Kidney (tissue), 14 donors: ENCODE measurements around the gene WSCD1. TPM values are rescaled to one million over a fixed set of nuclear protein-coding genes. Genes with fewer than 3 reads are reported as not detected.

Experiments used
- DNase-seq, 5 donors: peaks; one replicate each; pipeline ENCODE4 v3.0.0-alpha.2; 2013 to 2020
- FAIRE-seq: peaks from 2 replicates; lab custom pipeline; 2012; peaks lifted over from hg19 to GRCh38; lab: Jason Lieb, UNC
- H3K27ac ChIP-seq, 2 donors: one replicate each; pipeline ENCODE4 v1.7.0; 2013; ENCODE audit warnings: low read depth in 2 of 2, low read length in 2 of 2, inconsistent platforms in 1 of 2
- H3K27me3 ChIP-seq: one replicate; pipeline ENCODE4 v1.7.1; 2013; ENCODE audit warnings: low read length, inconsistent platforms; ENCODE audit not compliant: control insufficient read depth, insufficient read depth
- H3K36me3 ChIP-seq, 3 donors: one replicate each; pipeline versions ENCODE4 v1.7.0 to v1.7.1; 2013; ENCODE audit warnings: low read length in 3 of 3, control low read depth in 1 of 3, inconsistent platforms in 1 of 3; ENCODE audit not compliant: insufficient read depth in 3 of 3, control insufficient read depth in 2 of 3
- H3K4me1 ChIP-seq, 3 donors: one replicate each; pipeline versions ENCODE4 v1.7.0 to v1.7.1; 2013; ENCODE audit warnings: low read length in 3 of 3, inconsistent platforms in 1 of 3, low read depth in 1 of 3; ENCODE audit not compliant: control insufficient read depth in 2 of 3, insufficient read depth in 2 of 3
- H3K4me3 ChIP-seq, 3 donors: one replicate each; pipeline versions ENCODE4 v1.7.0 to v1.8.1; 2013; ENCODE audit warnings: low read length in 3 of 3, control low read depth in 1 of 3, inconsistent platforms in 1 of 3
- H3K9ac ChIP-seq, 3 donors: one replicate each; pipeline versions ENCODE4 v1.7.0 to v1.7.1; 2013; ENCODE audit warnings: low read length in 3 of 3, control low read depth in 1 of 3, inconsistent platforms in 1 of 3
- H3K9me3 ChIP-seq, 3 donors: one replicate each; pipeline versions ENCODE4 v1.7.0 to v1.7.1; 2013; ENCODE audit warnings: low read length in 3 of 3, control low read depth in 1 of 3, inconsistent platforms in 1 of 3; ENCODE audit not compliant: control insufficient read depth in 2 of 3, insufficient read depth in 1 of 3
- intact Hi-C: fragments of 100-400 bp; cut with DNase I; formaldehyde crosslinking; loops from one replicate; pipeline ENCODE4 v1.11.1; 2022
- polyA plus RNA-seq: library from polyadenylated mRNA; stranded (reverse); fragments of 350-450 nt; fragmentation: Illumina TruSeq; extraction: RNeasy Lipid Tissue Mini Kit (QIAGEN cat#74804); gene quantifications from one replicate; pipeline ENCODE4 v1.2.3, GENCODE V29; 2014; ENCODE audit warnings: low read depth, low replicate concordance; ENCODE audit not compliant: insufficient read depth
- total RNA-seq: library from RNA; stranded (reverse); fragmentation: NEBNext Ultra II Directional; extraction: Animal tissue kit (Norgen Biotek cat#: 25700); gene quantifications from one replicate; pipeline ENCODE4 v1.2.1, GENCODE V29; 2021
- TF ChIP-seq, protein P1 (sequence below): IDR thresholded peaks from 3 replicates; pipeline ENCODE4 v1.5.1; 2012; ENCODE audit warnings: mild to moderate bottlenecking, moderate library complexity, borderline replicate concordance; ENCODE audit not compliant: insufficient read depth; ENCODE audit errors: extremely low read depth
- donor health status: control.
- donor health status: control.
- donor health status: control.
- donor health status: control.
- donor health status: control.
- donor health status: DM: yes; HTN: yes; CAD: no.
- donor health status: Normal renal cell carcinoma (clear cell type).

Gene WSCD1
- total and polyA plus RNA-seq, 2 donors from 2014 or later, result 5.4 to 14.5 TPM

DNA sequence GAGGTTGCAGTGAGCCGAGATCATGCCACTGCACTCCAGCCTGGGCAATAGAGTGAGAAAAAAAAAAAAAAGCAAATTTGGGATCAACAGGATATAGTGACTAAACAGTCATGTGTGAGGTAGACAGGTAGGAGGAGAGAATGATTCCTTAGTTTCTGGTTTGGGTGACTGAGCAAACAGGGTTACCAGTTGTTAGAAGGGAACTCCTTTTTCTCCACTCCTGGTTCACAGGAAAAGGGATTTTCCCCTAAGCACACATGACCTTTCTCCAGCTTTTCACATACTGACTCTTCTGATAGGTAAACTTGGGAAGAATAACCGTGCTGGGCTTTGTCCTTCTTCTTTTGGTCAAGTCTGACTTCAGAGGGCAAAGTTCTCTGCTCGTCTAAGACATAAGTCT, 17.3 kb upstream of the WSCD1 start:
- Histone ChIP-seq H3K27me3 (no peaks in the 10 kb centered on the region), H3K9me3 (no peaks in the 10 kb centered on the region), H3K36me3 (no peaks in the 10 kb centered on the region), H3K9ac (no peak overlapping the region), H3K4me3 (no peak overlapping the region), H3K4me1 (peaks cover 0 to 12% (median 6%) of the 10 kb centered on the region in 3 donors), H3K27ac (peak overlapping the region in 1 of 2 donors; percentile 0)
- TF ChIP-seq, protein P1, sequence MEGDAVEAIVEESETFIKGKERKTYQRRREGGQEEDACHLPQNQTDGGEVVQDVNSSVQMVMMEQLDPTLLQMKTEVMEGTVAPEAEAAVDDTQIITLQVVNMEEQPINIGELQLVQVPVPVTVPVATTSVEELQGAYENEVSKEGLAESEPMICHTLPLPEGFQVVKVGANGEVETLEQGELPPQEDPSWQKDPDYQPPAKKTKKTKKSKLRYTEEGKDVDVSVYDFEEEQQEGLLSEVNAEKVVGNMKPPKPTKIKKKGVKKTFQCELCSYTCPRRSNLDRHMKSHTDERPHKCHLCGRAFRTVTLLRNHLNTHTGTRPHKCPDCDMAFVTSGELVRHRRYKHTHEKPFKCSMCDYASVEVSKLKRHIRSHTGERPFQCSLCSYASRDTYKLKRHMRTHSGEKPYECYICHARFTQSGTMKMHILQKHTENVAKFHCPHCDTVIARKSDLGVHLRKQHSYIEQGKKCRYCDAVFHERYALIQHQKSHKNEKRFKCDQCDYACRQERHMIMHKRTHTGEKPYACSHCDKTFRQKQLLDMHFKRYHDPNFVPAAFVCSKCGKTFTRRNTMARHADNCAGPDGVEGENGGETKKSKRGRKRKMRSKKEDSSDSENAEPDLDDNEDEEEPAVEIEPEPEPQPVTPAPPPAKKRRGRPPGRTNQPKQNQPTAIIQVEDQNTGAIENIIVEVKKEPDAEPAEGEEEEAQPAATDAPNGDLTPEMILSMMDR, result no peak
- FAIRE-seq (no peak), DNase-seq (no peak)
- intact Hi-C loops, result no loop called here

DNA sequence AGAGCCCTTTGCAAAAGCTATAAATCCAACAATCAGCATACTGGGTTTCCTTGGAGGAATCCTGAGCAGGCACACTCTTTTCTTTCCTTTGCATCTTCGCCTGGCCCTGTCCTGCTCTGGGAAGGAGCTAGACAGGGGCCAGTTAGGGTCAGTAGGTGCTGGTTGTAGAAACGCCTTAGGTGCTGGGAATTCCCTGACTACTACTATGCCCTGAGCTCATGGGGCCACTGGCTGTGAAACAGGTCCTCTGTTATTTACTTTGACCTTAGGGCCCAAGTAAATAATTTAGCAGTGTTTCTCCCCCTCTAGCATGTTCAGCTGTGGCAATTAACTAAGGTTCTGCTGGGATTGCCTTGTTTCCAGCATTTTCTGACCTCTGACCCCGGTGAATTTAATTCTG, 15.8 kb upstream of the WSCD1 start:
- intact Hi-C loops, result no loop called here
- Histone ChIP-seq H3K36me3 (no peaks in the 10 kb centered on the region), H3K4me1 (peaks cover 0 to 12% (median 4%) of the 10 kb centered on the region in 3 donors), H3K4me3 (no peak overlapping the region), H3K9me3 (no peaks in the 10 kb centered on the region), H3K9ac (no peak overlapping the region), H3K27me3 (no peaks in the 10 kb centered on the region), H3K27ac (no peak overlapping the region)
- FAIRE-seq (no peak), DNase-seq (peak in 1 of 5 donors; percentile 24)
- TF ChIP-seq, protein P1, result no peak

DNA sequence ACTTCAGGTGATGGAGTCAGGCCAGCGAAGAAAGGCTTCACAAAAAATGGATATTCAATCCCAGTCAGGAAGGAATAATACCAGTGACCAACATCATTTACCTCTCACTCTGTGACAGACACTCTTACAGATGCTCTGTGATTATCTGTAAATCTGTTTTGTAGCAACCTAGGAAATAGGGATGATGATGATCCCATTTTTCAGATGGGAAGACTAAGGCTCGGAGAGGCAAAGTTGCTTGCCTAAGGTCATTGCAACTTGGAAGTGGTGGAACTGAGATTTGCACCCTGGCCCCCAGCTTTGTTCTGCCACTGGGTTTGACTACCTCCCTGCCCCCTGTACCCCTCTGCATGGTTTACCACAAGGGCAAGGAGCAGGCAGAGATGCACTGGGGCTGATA, 14.1 kb upstream of the WSCD1 start:
- FAIRE-seq, result no peak
- TF ChIP-seq, protein P1, result no peak
- intact Hi-C loops, result no loop called here
- Histone ChIP-seq H3K27ac (no peak overlapping the region), H3K36me3 (no peaks in the 10 kb centered on the region), H3K4me1 (peaks cover 0 to 12% (median 4%) of the 10 kb centered on the region in 3 donors), H3K27me3 (no peaks in the 10 kb centered on the region), H3K9ac (no peak overlapping the region), H3K4me3 (no peak overlapping the region), H3K9me3 (no peaks in the 10 kb centered on the region)
- DNase-seq, result peak in 1 of 5 donors; percentile 15

DNA sequence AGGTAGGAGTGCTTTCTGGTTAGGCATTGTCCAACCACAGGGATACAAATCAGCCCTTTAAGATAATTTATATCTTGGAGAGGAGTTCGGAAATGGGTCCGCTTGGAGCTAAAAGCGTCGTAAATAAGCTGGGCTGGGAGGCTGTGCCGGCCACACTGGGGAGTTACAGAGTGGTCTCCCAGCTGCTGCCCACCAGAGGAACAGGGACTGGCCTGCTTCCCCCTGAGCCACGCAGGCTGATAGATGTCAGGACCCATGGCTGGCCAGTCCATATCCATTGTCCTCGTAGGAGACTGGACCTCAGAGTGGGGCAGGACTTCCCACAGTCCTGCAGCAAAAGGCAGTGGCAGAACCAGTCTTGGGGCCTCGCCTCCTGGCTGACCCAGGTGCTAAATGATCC, 12.6 kb upstream of the WSCD1 start:
- FAIRE-seq (no peak), DNase-seq (peak in 2 of 5 donors; percentile 36 to 56)
- Histone ChIP-seq H3K27ac (no peak overlapping the region), H3K4me1 (peaks cover 0 to 12% (median 4%) of the 10 kb centered on the region in 3 donors), H3K36me3 (no peaks in the 10 kb centered on the region), H3K9me3 (no peaks in the 10 kb centered on the region), H3K4me3 (no peak overlapping the region), H3K27me3 (no peaks in the 10 kb centered on the region), H3K9ac (no peak overlapping the region)
- intact Hi-C loops, result no loop called here
- TF ChIP-seq, protein P1, result no peak
